Activated T-helper 17 cell treated with anti-CD3 and anti-CD28 coated beads, Interleukin-2, amount 50 U/mL, for 72 hours (primary cell): ENCODE measurements around the gene SLC35E1. TPM values are rescaled to one million over a fixed set of nuclear protein-coding genes. Genes with fewer than 3 reads are reported as not detected.

Source experiments
- ATAC-seq: fragments of 150-1000 bp; cut with Tn5 transposase; replicated peaks from 2 replicates; pipeline ENCODE4 v1.10.0; 2021; ENCODE audit warnings: mild to moderate bottlenecking, moderate library complexity
- H3K27ac Mint-ChIP-seq: one replicate; pipeline ENCODE4 v1.8.0; 2022; ENCODE audit warnings: mixed read lengths
- H3K27me3 Mint-ChIP-seq: one replicate; pipeline ENCODE4 v1.8.0; 2022; ENCODE audit warnings: mixed read lengths
- H3K36me3 Mint-ChIP-seq: one replicate; pipeline ENCODE4 v1.8.0; 2022; ENCODE audit warnings: low read depth, mild to moderate bottlenecking, mixed read lengths
- H3K4me1 Mint-ChIP-seq: one replicate; pipeline ENCODE4 v1.8.0; 2022; ENCODE audit warnings: mixed read lengths
- H3K4me3 Mint-ChIP-seq: one replicate; pipeline ENCODE4 v1.8.0; 2022; ENCODE audit warnings: mild to moderate bottlenecking, mixed read lengths
- H3K9me3 Mint-ChIP-seq: one replicate; pipeline ENCODE4 v1.8.0; 2022; ENCODE audit warnings: mixed read lengths
- total RNA-seq, 2 donors: library from RNA; stranded (reverse); gene quantifications; one replicate each; pipeline ENCODE4 v1.2.3, GENCODE V29; 2022

Gene SLC35E1
- total RNA-seq, 2 donors from 2014 or later = 71.8 to 117 TPM

GRCh38 chr19:16605553-16605994, 33.4 kb upstream of the SLC35E1 start:
- Mint-ChIP-seq H3K4me3 (no peak overlapping the region), H3K4me1 (peaks cover 33% of the 10 kb centered on the region), H3K9me3 (no peaks in the 10 kb centered on the region), H3K36me3 (peaks cover 19% of the 10 kb centered on the region), H3K27ac (peak overlapping the region; percentile 57), H3K27me3 (no peaks in the 10 kb centered on the region)
- ATAC-seq = no peak

GRCh38 chr19:16605115-16605514, 32.9 kb upstream of the SLC35E1 start:
- H3K4me3 Mint-ChIP-seq = no peak overlapping the region
- no peaks in the 10 kb centered on the region for H3K9me3 Mint-ChIP-seq
- H3K36me3 Mint-ChIP-seq = peaks cover 19% of the 10 kb centered on the region
- no peaks in the 10 kb centered on the region for H3K27me3 Mint-ChIP-seq
- peaks cover 31% of the 10 kb centered on the region for H3K4me1 Mint-ChIP-seq
- H3K27ac Mint-ChIP-seq = peak overlapping the region; percentile 57
- ATAC-seq = no peak

- no peaks in the 10 kb centered on the region for H3K9me3 Mint-ChIP-seq
- no peak overlapping the region for H3K4me3 Mint-ChIP-seq
- peaks cover 19% of the 10 kb centered on the region for H3K36me3 Mint-ChIP-seq
- H3K27ac Mint-ChIP-seq = no peak overlapping the region
- H3K27me3 Mint-ChIP-seq = no peaks in the 10 kb centered on the region
- peaks cover 31% of the 10 kb centered on the region for H3K4me1 Mint-ChIP-seq
- no peak for ATAC-seq
Observed at GRCh38 chr19:16604615-16605014, 32.4 kb upstream of the SLC35E1 start.

- no peaks in the 10 kb centered on the region for H3K27me3 Mint-ChIP-seq
- peaks cover 24% of the 10 kb centered on the region for H3K4me1 Mint-ChIP-seq
- ATAC-seq = no peak
- H3K27ac Mint-ChIP-seq = no peak overlapping the region
- peaks cover 18% of the 10 kb centered on the region for H3K36me3 Mint-ChIP-seq
- H3K4me3 Mint-ChIP-seq = no peak overlapping the region
- no peaks in the 10 kb centered on the region for H3K9me3 Mint-ChIP-seq
Observed at GRCh38 chr19:16603090-16603489, 30.9 kb upstream of the SLC35E1 start.

- Mint-ChIP-seq H3K27me3 (no peaks in the 10 kb centered on the region), H3K27ac (no peak overlapping the region), H3K4me1 (peaks cover 26% of the 10 kb centered on the region), H3K4me3 (no peak overlapping the region), H3K36me3 (peaks cover 14% of the 10 kb centered on the region), H3K9me3 (no peaks in the 10 kb centered on the region)
- ATAC-seq = no peak
Observed at GRCh38 chr19:16601378-16602052, 29.3 kb upstream of the SLC35E1 start.

- no peaks in the 10 kb centered on the region for H3K9me3 Mint-ChIP-seq
- H3K4me3 Mint-ChIP-seq = no peak overlapping the region
- no peak for ATAC-seq
- peak overlapping the region; percentile 22 for H3K27ac Mint-ChIP-seq
- peaks cover 26% of the 10 kb centered on the region for H3K4me1 Mint-ChIP-seq
- H3K27me3 Mint-ChIP-seq = no peaks in the 10 kb centered on the region
- peaks cover 13% of the 10 kb centered on the region for H3K36me3 Mint-ChIP-seq
Observed at GRCh38 chr19:16600824-16601223, 28.6 kb upstream of the SLC35E1 start.

GRCh38 chr19:16599655-16600346, 27.6 kb upstream of the SLC35E1 start:
- Mint-ChIP-seq H3K27ac (peak overlapping the region; percentile 22), H3K27me3 (no peaks in the 10 kb centered on the region), H3K4me3 (no peak overlapping the region), H3K4me1 (peaks cover 29% of the 10 kb centered on the region), H3K36me3 (peaks cover 5% of the 10 kb centered on the region), H3K9me3 (no peaks in the 10 kb centered on the region)
- ATAC-seq = no peak

- Mint-ChIP-seq H3K27ac (no peak overlapping the region), H3K9me3 (no peaks in the 10 kb centered on the region), H3K27me3 (no peaks in the 10 kb centered on the region), H3K4me3 (no peak overlapping the region), H3K36me3 (no peaks in the 10 kb centered on the region), H3K4me1 (peaks cover 32% of the 10 kb centered on the region)
- ATAC-seq = no peak
Observed at GRCh38 chr19:16598848-16599247, 26.6 kb upstream of the SLC35E1 start.

- no peak overlapping the region for H3K4me3 Mint-ChIP-seq
- H3K36me3 Mint-ChIP-seq = no peaks in the 10 kb centered on the region
- ATAC-seq = no peak
- no peaks in the 10 kb centered on the region for H3K27me3 Mint-ChIP-seq
- H3K27ac Mint-ChIP-seq = no peak overlapping the region
- no peaks in the 10 kb centered on the region for H3K9me3 Mint-ChIP-seq
- peaks cover 38% of the 10 kb centered on the region for H3K4me1 Mint-ChIP-seq
Observed at GRCh38 chr19:16596399-16596798, 24.2 kb upstream of the SLC35E1 start.

- H3K27ac Mint-ChIP-seq = peak overlapping the region; percentile 81
- H3K4me1 Mint-ChIP-seq = peaks cover 38% of the 10 kb centered on the region
- peak overlapping the region; percentile 77 for H3K4me3 Mint-ChIP-seq
- no peaks in the 10 kb centered on the region for H3K36me3 Mint-ChIP-seq
- no peak for ATAC-seq
- no peaks in the 10 kb centered on the region for H3K9me3 Mint-ChIP-seq
- H3K27me3 Mint-ChIP-seq = no peaks in the 10 kb centered on the region
Observed at GRCh38 chr19:16595097-16595496, 22.9 kb upstream of the SLC35E1 start.

GRCh38 chr19:16594681-16595091, 22.5 kb upstream of the SLC35E1 start:
- H3K27me3 Mint-ChIP-seq = no peaks in the 10 kb centered on the region
- no peaks in the 10 kb centered on the region for H3K36me3 Mint-ChIP-seq
- no peaks in the 10 kb centered on the region for H3K9me3 Mint-ChIP-seq
- peak; percentile 79 for ATAC-seq
- peak overlapping the region; percentile 77 for H3K4me3 Mint-ChIP-seq
- peaks cover 38% of the 10 kb centered on the region for H3K4me1 Mint-ChIP-seq
- H3K27ac Mint-ChIP-seq = peak overlapping the region; percentile 81

GRCh38 chr19:16594131-16594586, 21.9 kb upstream of the SLC35E1 start:
- peak; percentile 69 for ATAC-seq

GRCh38 chr19:16593181-16593580, 21.0 kb upstream of the SLC35E1 start:
- H3K9me3 Mint-ChIP-seq = no peaks in the 10 kb centered on the region
- no peaks in the 10 kb centered on the region for H3K27me3 Mint-ChIP-seq
- H3K4me3 Mint-ChIP-seq = peak overlapping the region; percentile 77
- peak overlapping the region; percentile 81 for H3K27ac Mint-ChIP-seq
- peaks cover 52% of the 10 kb centered on the region for H3K4me1 Mint-ChIP-seq
- H3K36me3 Mint-ChIP-seq = no peaks in the 10 kb centered on the region
- ATAC-seq = no peak

More at GRCh38 chr19:16594131-16594586, 21.9 kb upstream of the SLC35E1 start:
- Mint-ChIP-seq H3K27me3 (no peaks in the 10 kb centered on the region), H3K27ac (peak overlapping the region; percentile 81), H3K4me3 (peak overlapping the region; percentile 77), H3K4me1 (peaks cover 42% of the 10 kb centered on the region), H3K36me3 (no peaks in the 10 kb centered on the region), H3K9me3 (no peaks in the 10 kb centered on the region)

GRCh38 chr19:16591803-16592556, 19.8 kb upstream of the SLC35E1 start:
- no peaks in the 10 kb centered on the region for H3K27me3 Mint-ChIP-seq
- no peak overlapping the region for H3K27ac Mint-ChIP-seq
- H3K4me3 Mint-ChIP-seq = no peak overlapping the region
- H3K36me3 Mint-ChIP-seq = no peaks in the 10 kb centered on the region
- H3K4me1 Mint-ChIP-seq = peaks cover 50% of the 10 kb centered on the region
- ATAC-seq = no peak
- no peaks in the 10 kb centered on the region for H3K9me3 Mint-ChIP-seq
